Adipose tissue (tissue), 3 donors: ENCODE data around the gene OR5B2. TPM values are rescaled to one million over a fixed set of nuclear protein-coding genes. Genes with fewer than 3 reads are reported as not detected.
"Not testable (repeated sequence)": the region's sequence is repeated elsewhere in the genome, so short reads cannot be mapped to it uniquely, and the experiment has no call there.

ENCODE experiments used
- H3K27ac ChIP-seq: one replicate; pipeline ENCODE4 v1.5.1; 2013; ENCODE audit warnings: low read depth, low read length
- WGBS, 3 donors: extraction: QIAGEN DNeasy Blood & Tissue Kit; methylation state at CpG; one replicate each; pipeline ENCODE4 v1.1.7; 2013; 5-methylcytosine and 5-hydroxymethylcytosine counted together
- polyA plus RNA-seq, 3 donors: library from polyadenylated mRNA; stranded (reverse); fragments of 200-250 nt; gene quantifications; one replicate each; pipeline ENCODE4 v1.2.3, GENCODE V29; 2013
- donor health status: healthy with polysubstance abuse.
- donor health status: Bipolar disorder and iron deficiency.
- donor health status: healthy.

Gene OR5B2
- not detected for polyA plus RNA-seq

GRCh38 chr11:58428021-58428420, at the start of gene OR5B2:
Gene OR5B2, minus strand, starts transcription at chr11:58428121. Its CDS starts 4,860 bp downstream, at chr11:58423261.
- 59 to 77% (median 74%) methylated on average over 3 of the region's 3 CpGs for WGBS, 3 donors
- no peak within 1 kb of the TSS for H3K27ac ChIP-seq

DNA sequence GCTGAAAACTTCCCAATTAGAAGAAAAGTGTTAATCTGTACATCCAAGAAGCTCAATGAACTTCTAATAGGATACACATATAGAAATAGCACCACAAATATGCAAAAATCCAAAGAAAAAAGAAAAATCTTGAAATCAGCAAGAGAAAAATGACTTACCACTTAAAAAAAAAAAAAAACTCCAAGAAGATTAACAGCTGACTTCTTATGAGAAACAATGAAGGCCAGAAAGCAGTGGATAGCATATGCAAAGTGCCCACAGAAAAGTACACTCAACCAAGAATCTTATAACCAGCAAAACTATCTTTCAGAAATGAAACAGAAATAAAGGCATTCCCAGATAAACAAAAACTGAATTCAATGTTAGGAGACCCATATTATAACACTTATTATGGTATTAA, 44.0 kb upstream of the OR5B2 start:
- no peak overlapping the region for H3K27ac ChIP-seq

GRCh38 chr11:58466293-58466692, 38.4 kb upstream of the OR5B2 start:
- H3K27ac ChIP-seq: no peak overlapping the region
- WGBS, 3 donors: 77 to 89% (median 82%) methylated on average over 1 of the region's 1 CpG

DNA sequence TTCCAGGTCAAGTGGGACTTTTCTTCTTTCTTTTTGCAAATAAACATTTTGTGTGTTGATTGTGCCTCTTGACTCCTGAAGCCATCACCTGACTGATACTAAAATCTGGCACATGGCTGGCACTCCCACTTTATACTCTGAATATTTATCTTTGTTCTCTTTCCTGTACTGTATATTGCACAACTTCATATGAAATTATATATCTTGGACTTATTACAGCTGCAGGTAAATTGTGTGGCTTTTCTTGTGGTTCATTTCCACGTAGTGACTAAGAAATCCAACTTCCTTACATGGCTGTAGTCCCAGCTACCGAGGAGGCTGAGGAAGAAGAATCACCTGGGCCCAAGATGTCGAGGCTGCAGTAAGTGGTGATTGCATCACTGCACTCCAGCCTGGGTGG, 37.8 kb upstream of the OR5B2 start:
- WGBS, 3 donors: 52 to 64% (median 56%) methylated on average over 3 of the region's 3 CpGs
- no peak overlapping the region for H3K27ac ChIP-seq

GRCh38 chr11:58451585-58451984, 23.7 kb upstream of the OR5B2 start:
- no peak overlapping the region for H3K27ac ChIP-seq
- 38 to 60% (median 51%) methylated on average over 3 of the region's 3 CpGs for WGBS, 3 donors

- WGBS, 3 donors: 63 to 85% (median 78%) methylated on average over 6 of the region's 6 CpGs
- H3K27ac ChIP-seq: no peak overlapping the region
These were observed 18.4 kb upstream of the OR5B2 start for GRCh38 chr11:58446294-58446693.

DNA sequence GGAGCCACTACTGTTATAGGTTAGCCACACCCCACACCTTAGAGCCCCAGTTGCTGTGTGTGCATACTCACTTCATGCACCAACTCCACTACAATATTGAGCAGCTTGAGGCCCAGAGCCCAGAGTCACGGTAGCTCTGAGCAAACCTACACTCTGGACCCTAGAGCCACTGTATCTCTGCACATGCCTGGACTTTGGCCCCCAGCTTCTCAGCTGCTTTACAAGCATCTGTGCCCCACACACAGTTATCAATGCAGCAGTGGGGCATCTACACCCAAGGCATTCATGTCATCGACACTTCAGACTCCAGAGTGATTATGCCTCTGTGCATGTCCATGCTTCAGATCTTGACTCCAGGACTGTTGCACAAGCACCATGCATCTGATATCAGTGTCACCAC, 16.4 kb upstream of the OR5B2 start:
- no peak overlapping the region for H3K27ac ChIP-seq
- WGBS, 3 donors: 70 to 91% (median 88%) methylated on average over 2 of the region's 2 CpGs

DNA sequence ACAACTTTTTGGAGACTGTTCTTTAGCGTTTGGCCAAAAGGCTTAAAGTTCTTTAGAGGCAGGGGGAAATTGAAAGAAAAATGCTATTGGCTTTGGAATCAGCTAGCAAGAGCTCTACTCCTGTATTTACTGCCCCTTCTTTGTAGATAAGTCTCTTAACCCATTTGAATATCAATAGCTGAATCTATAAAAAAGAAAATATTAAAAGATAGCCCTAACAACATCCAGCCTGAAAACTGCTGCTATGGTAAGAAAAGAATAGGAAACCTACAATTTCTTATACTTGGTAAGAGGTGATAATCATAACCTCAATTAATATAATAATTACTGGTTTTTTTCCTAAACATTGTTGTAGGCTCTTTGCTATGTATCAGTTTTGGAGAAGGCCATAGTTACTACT, 14.2 kb upstream of the OR5B2 start, which contains the start of gene OR5B12:
Gene OR5B12, minus strand, starts transcription at position 101 of the 400 bp plus-strand sequence. CDS start 2,085 bp downstream, outside the sequence.
- 77 to 88% (median 79%) methylated on average over 1 of the region's 1 CpG for WGBS, 3 donors
- H3K27ac ChIP-seq: no peak within 1 kb of the TSS

GRCh38 chr11:58438486-58438885, 10.6 kb upstream of the OR5B2 start:
- 31 to 39% (median 37%) methylated on average over 4 of the region's 4 CpGs for WGBS, 3 donors

DNA sequence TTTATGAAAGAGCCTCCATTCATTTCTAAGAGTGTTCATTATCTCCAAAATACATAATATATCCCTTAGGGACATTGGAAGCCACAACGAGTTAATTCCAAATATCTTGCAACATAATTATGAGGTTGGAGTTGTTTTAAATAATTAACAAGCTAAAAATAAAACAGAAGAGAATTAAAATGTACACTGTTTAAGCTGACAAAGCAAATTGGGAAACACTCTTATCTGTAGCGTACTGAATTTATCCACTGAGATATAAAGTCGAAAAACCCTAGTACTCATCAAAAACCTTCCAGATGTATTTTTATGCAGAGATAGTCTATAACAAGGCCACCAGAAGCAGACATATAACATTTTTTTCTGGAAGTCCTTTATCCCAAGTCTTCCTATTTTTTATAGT, 6.3 kb upstream of the OR5B2 start:
- no peak overlapping the region for H3K27ac ChIP-seq
- WGBS, 3 donors: 81 to 86% (median 84%) methylated on average over 3 of the region's 3 CpGs

More at GRCh38 chr11:58438486-58438885, 10.6 kb upstream of the OR5B2 start:
- no peak overlapping the region for H3K27ac ChIP-seq

DNA sequence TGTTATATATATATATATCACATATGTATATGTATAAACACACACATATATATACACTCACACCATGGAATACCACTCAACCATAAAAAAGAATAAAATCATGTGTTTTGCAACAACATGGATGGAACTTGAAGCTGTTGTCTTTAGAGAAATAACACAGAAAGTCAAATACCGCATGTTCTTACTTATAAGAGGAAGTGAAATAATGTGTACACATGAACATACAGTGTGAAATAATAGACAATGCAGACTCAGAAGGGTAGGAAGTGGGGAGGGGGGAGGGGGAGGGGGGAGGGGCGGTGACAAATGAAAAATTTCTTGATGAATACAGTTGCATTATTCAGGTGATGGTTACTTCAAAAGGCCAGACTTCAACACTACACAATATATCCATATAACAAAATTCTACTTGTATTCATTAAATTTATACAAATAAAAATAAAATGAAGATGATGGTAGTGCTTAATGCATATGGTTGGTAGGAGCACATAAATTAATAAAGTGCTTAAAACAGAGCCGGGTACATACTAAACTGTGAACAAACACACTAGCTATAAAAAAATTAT, 5.8 kb upstream of the OR5B2 start:
- H3K27ac ChIP-seq: no peak overlapping the region
- WGBS, 3 donors: 33 to 65% (median 54%) methylated on average over 3 of the region's 3 CpGs

DNA sequence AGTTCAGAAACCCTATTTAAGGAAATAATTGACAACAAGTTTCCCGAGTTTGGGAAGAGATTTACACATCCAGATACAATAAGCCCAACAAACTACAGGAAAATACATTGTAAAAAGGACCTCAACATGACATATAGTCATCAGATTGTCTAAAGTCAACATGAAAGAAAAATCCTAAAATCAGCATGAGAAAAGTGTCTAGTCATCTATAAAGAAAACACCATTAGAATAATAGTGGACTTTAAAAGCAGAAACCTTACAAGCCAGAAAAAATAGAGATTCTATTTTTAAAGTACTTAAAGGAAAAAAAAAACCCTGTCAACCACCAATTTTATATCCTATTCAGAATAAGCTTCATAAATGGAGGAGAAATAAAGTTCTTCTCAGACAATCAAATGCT, 1.4 kb upstream of the OR5B2 start:
- 18 to 47% (median 38%) methylated on average over 1 of the region's 1 CpG for WGBS, 3 donors

GRCh38 chr11:58406774-58407173, 21.1 kb downstream of the OR5B2 start, which contains the start of gene OR5B3:
Gene OR5B3, minus strand, starts transcription at chr11:58406874. Its CDS starts 3,465 bp downstream, at chr11:58403409.
- WGBS, 3 donors: 51 to 72% (median 70%) methylated on average over 1 of the region's 1 CpG
- no peak within 1 kb of the TSS for H3K27ac ChIP-seq

More for the DNA sequence above, 1.4 kb upstream of the OR5B2 start:
- H3K27ac ChIP-seq: no peak overlapping the region

- WGBS, 3 donors: 86 to 92% (median 88%) methylated on average over 1 of the region's 2 CpGs
- H3K27ac ChIP-seq: not testable (repeated sequence)
These were observed 28.3 kb downstream of the OR5B2 start for GRCh38 chr11:58399622-58400021.

- 78 to 85% (median 79%) methylated on average over 2 of the region's 2 CpGs for WGBS, 3 donors
- H3K27ac ChIP-seq: no peak overlapping the region
These were observed 32.3 kb downstream of the OR5B2 start for GRCh38 chr11:58395581-58395980.

DNA sequence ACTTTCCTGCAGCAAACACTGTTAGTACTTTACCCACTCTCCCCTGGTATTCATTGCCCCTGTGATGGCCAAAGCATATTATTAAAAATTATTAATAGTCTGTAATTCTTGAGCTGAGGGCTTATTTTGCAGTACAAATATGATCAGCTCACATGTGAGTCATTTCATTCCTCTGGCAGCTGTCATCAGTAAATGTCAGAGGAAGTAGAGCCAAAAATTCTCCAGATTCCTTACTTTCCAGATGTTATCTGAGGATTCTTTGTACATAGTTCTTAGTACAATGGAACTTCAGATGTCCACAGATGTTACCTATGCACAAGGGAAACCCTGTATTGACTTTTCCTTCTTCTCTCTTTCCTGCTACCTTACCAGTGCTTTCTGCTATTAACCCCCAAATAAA, 33.7 kb downstream of the OR5B2 start:
- no peak overlapping the region for H3K27ac ChIP-seq

- 24 to 33% (median 33%) methylated on average over 1 of the region's 1 CpG for WGBS, 3 donors
- no peak overlapping the region for H3K27ac ChIP-seq
These were observed 35.2 kb downstream of the OR5B2 start for GRCh38 chr11:58392746-58393145.

GRCh38 chr11:58391879-58392278, 36.0 kb downstream of the OR5B2 start:
- WGBS, 3 donors: 95 to 98% (median 96%) methylated on average over 1 of the region's 1 CpG
- H3K27ac ChIP-seq: no peak overlapping the region

- 76 to 86% (median 85%) methylated on average over 15 to 18 of the region's 18 CpGs for WGBS, 3 donors
- H3K27ac ChIP-seq: no peak overlapping the region
These were observed 37.3 kb downstream of the OR5B2 start for GRCh38 chr11:58390551-58391063.
